ENCODE data around the gene SLC2A4.
A peak's percentile ranks its signal among the peaks of the same experiment; 100 is the strongest.
"Not testable (repeated sequence)": the region's sequence is repeated elsewhere in the genome, so short reads cannot be mapped to it uniquely, and the experiment has no call there.

The SLC2A4 gene

GRCh38 chr17:7281074-7281952 is at the start of gene SLC2A4:
TSS of gene SLC2A4 (plus strand) at chr17:7281718. CDS start at chr17:7281935, 217 bp downstream.
- DNase-seq (ENCODE audit: low spot score) (peak; percentile 93), FAIRE-seq (no peak)

GRCh38 chr17:7232114-7232513 is 49.4 kb upstream of the SLC2A4 start:
- no peak for DNase-seq (ENCODE audit: low spot score)
- no peak for FAIRE-seq

GRCh38 chr17:7233701-7234082 is 47.8 kb upstream of the SLC2A4 start:
- FAIRE-seq, result no peak
- no peak for DNase-seq (ENCODE audit: low spot score)

- DNase-seq (ENCODE audit: low spot score) (peak; percentile 87), FAIRE-seq (peak; percentile 93)
Measured at GRCh38 chr17:7234083-7234951, 47.2 kb upstream of the SLC2A4 start, which contains the start of gene DVL2. TSS of gene DVL2 (minus strand) at chr17:7234517. CDS start at chr17:7234262, 255 bp downstream.

GRCh38 chr17:7235693-7236665 is 45.5 kb upstream of the SLC2A4 start:
- DNase-seq (ENCODE audit: low spot score) (no peak), FAIRE-seq (no peak)

GRCh38 chr17:7236808-7237207 is 44.7 kb upstream of the SLC2A4 start:
- FAIRE-seq (no peak), DNase-seq (ENCODE audit: low spot score) (no peak)

GRCh38 chr17:7237266-7237760 is 44.2 kb upstream of the SLC2A4 start:
- no peak for DNase-seq (ENCODE audit: low spot score)
- no peak for FAIRE-seq

GRCh38 chr17:7237761-7238419 is 43.6 kb upstream of the SLC2A4 start:
- DNase-seq (ENCODE audit: low spot score) (peak; percentile 54), FAIRE-seq (no peak)

- DNase-seq (ENCODE audit: low spot score), result peak; percentile 23
- no peak for FAIRE-seq
Measured at GRCh38 chr17:7238420-7239090, 43.0 kb upstream of the SLC2A4 start.

GRCh38 chr17:7239091-7240027 is 42.2 kb upstream of the SLC2A4 start, which contains the start of gene PHF23:
TSS of gene PHF23 (minus strand) at chr17:7239457. CDS start at chr17:7239279, 178 bp downstream.
- FAIRE-seq (no peak), DNase-seq (ENCODE audit: low spot score) (peak; percentile 95)

GRCh38 chr17:7240375-7240774 is 41.1 kb upstream of the SLC2A4 start:
- FAIRE-seq (no peak), DNase-seq (ENCODE audit: low spot score) (no peak)

- DNase-seq (ENCODE audit: low spot score) (no peak), FAIRE-seq (no peak)
Measured at GRCh38 chr17:7241090-7241733, 40.3 kb upstream of the SLC2A4 start.

- peak; percentile 72 for DNase-seq (ENCODE audit: low spot score)
- no peak for FAIRE-seq
Measured at GRCh38 chr17:7241783-7242716, 39.5 kb upstream of the SLC2A4 start, which contains the start of gene GABARAP. TSS of gene GABARAP (minus strand) at chr17:7242449. CDS start at chr17:7242330, 119 bp downstream.

GRCh38 chr17:7242717-7243452 is 38.6 kb upstream of the SLC2A4 start:
- DNase-seq (ENCODE audit: low spot score) (peak; percentile 79), FAIRE-seq (no peak)

GRCh38 chr17:7243453-7243729 is 38.1 kb upstream of the SLC2A4 start:
- DNase-seq (ENCODE audit: low spot score), result no peak
- no peak for FAIRE-seq

GRCh38 chr17:7243838-7244237 is 37.7 kb upstream of the SLC2A4 start:
- not testable (repeated sequence) for FAIRE-seq; DNase-seq (ENCODE audit: low spot score)

Measured in urothelium cell line (cell line).